CD4-positive, alpha-beta T cell treated with Interleukin-17A for 4 hours (primary cell): Measurements from ENCODE around the gene CHD9.
A peak's percentile ranks its signal among the peaks of the same experiment; 100 is the strongest.
"Not testable (repeated sequence)": the region's sequence is repeated elsewhere in the genome, so short reads cannot be mapped to it uniquely, and the experiment has no call there.

ENCODE experiments used
- DNase-seq: peaks from one replicate; pipeline ENCODE4 v3.0.0-alpha.2; 2020; ENCODE audit warnings: mixed read lengths

The CHD9 gene

GRCh38 chr16:53075461-53075860, 20.7 kb downstream of the CHD9 start:
- not testable (repeated sequence) for DNase-seq

GRCh38 chr16:53078247-53078646, 23.5 kb downstream of the CHD9 start:
- DNase-seq = no peak

- DNase-seq = no peak
Observed at GRCh38 chr16:53078765-53079485, 24.1 kb downstream of the CHD9 start.

- no peak for DNase-seq
Observed at GRCh38 chr16:53080345-53081031, 25.7 kb downstream of the CHD9 start.

DNA sequence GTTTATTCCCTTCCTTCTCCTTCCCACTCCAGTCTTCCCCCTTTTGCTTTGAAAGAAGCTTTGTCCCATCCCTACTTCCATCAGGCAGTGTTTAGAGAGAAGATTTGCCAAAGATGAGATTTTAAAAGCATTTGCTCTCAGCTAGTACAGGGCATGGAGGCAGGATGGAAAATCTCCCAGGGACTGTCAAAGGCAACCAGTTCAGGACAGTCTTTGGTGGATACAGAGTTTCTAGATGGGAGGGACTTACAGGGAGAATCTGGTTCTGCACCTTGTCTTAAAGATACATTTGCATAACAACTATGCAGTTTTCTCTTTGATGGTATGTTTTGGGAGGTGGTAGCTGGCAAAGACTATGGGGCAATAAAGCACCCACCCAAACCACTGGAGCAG, 26.2 kb downstream of the CHD9 start:
- DNase-seq = no peak

DNA sequence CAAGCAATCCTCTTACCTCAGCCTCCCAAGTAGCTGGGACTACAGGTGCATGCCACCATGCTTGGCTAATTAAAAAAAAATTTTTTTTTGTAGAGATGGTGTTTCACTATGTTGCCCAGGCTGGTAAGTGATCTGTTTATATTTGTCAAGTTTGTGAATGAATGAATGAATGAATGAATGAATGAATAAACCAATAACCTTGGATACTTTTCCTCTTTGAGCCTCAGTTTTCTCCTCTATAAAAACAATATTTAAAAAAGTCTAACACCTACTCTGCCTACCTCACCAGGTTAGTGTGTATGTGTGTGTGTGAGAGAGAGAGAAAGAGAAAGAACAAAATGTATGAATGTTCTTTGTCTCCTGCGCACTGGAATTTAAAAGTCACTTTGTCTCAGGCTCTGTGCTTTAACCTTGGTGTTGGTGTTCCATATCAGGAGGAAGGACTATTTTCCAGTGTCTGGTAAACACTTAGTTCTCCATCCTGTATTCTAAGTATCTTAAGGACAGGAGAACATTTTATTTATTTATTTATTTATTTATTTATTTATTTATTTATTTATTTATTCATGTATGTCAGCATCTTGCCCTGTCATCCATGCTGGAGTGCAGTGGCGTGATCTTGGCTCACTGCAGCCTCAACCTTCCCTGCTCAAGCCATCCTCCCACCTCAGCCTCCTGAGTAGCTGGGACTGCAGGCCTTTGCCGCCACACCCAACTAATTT, 27.1 kb downstream of the CHD9 start:
- no peak for DNase-seq

- DNase-seq = no peak
Observed at GRCh38 chr16:53082509-53082908, 27.7 kb downstream of the CHD9 start.

- DNase-seq = no peak
Observed at GRCh38 chr16:53083119-53083518, 28.3 kb downstream of the CHD9 start.

DNA sequence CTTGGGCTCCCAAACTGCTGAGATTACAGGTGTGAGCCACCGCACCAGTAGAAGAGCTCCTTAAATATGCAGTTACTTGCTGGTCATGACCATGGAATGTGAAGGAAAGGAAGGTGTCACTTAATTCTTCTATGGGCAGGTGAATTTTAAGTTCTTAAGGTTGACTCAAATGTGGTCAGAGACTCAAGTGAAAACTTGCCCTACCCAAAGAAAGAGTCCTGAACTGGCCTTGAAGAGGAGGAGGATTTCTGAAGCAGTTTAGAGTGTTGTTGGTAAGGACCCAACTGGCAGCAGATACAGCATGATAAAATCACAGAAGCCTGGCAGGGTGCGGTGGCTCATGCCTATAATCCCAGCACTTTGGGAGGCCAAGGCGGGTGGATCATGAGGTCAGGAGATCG, 29.4 kb downstream of the CHD9 start:
- DNase-seq = no peak

DNA sequence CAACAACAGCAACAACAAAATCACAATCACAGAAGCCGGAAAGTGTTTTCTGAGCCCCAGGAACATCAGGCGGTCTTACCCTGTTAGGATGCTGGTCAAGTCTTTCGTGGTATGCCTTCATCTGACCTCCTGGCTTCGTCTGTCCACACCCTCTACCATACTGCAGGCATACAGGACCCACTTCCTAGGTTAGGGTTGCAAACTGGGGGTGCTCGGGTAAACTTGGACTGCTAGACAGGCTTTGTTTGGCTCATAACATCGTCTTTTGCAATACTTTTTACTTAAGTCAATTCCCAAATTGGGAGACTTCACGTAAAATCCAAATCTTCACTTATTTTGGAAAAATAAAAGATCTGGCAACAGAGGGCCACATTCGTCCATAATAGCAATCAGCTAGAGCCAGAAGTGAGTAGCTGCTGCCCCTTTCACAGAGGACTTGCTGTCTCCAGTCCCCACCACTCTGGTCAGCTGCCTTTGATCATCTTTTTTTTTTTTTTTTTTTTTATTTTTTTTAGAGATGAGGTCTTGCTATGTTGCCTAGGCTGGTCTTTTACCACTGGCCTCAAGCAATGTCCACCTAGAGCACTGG, 30.0 kb downstream of the CHD9 start:
- DNase-seq = no peak

DNA sequence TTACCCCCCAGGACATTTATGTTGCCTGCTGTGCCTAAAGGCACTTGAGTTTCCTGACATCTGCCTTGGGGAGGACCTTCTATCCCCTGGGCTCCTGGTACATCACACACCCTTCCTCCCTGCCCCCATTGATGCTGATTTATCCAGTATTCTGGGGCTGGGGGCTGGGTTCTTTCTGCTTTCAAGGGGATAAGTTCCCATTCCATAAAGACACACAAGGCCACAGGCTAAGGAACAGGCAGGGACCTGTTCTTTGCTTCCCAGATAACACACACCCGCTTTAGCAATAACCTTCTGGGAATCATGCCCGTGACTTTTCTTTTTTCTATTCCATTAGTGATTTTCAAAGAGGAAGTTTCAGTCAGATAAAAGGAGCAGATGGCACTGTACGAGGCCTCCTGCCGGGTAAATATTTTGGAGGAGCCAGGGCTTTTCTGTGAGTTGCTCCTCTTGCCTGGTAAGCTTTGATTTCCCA, 30.6 kb downstream of the CHD9 start:
- no peak for DNase-seq

DNA sequence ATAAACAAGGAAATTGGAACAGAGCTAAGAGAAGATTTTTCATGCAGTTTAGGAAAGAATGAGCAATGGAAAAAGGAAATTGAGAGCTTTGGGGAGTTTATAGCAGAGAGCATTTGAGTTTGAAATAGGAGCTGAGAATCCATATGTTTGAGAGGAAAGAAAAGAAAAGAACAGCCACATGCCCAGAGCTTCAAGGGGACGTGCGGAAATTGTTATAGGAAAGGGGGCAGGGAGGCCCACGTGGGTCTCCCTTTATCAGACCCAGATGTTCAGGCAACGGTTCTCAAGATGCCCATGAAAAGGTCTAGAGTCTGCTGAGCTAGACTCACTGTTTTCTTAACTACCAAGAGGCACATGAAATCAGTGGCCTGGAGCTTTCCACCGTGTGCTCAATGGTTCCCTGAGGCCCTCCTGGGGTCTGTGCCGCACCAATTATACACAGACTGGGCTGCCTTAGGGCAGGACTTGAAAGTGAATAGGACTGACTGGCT, 31.2 kb downstream of the CHD9 start:
- DNase-seq = no peak

DNA sequence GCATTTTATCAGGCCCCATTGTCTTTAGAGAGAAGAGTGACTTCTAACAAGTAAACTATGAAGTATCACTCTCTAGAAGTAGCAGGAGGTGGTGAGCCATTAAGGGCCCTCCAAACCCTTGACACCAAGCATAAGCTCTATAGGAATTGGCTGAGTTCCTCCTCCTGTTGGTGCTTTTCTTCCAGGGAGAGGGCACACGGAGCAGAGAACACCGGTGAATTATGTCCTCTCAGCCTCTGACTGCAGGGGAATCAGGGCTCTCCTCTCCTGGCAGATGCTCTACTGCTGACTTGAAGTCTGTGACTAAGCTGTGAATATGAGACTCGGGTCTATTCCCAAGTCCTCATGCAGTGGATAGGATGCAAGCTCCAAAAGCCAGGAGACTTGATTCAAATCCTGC, 32.3 kb downstream of the CHD9 start:
- no peak for DNase-seq

DNA sequence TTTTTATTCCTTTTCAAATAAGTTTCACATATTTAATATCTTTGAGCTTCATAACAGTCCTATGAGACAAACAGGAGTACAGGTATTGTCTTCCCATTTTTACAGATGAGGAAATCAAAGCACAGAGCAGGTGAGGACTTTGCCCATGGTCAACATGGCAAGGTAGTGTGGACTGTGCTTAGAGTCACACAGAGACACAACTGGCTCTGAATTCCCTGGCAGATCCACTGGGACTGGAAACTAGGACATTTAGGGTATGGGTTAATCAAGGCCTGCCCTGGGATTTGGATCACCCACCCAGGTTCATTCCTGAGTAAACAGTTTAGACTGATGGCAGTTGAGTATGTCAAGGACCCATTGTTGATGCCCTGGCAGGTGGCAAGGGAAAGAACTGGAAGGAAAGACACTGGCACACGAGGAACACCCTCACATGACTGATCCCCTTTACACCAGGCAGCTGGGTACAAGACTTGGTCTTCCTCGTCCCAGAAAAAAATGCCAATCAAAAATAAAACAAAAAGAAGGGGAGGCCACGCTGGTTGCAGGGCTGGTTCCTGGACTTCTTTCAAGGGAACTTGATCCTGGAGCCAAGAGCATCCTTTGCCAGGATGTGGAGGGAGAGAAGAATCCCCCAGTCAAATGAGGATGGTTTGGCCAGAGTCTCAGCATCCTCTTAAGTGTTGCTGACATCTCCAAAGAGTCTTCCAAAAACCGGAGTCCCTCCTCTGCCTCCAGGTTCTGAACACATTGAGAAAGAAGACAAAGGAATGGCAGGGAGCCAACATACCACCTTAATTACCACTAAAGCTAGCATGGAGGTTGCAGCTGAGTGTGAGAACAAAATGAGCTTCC, 34.9 kb downstream of the CHD9 start:
- no peak for DNase-seq

DNA sequence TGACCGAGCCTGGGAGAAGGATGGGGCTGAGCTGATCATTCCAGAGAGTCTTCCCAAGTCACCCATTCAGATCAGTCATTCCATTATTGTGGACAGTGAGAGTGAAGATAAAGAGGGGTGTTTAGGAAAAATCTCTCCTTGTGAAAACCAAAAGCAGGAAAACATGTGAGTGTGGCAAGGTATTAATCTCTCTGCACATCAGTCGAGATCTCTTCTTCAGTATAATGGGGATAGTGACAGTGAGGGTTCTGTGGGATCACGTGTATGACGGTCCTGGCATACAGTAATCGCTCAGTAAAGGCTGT, 35.4 kb downstream of the CHD9 start:
- no peak for DNase-seq

DNA sequence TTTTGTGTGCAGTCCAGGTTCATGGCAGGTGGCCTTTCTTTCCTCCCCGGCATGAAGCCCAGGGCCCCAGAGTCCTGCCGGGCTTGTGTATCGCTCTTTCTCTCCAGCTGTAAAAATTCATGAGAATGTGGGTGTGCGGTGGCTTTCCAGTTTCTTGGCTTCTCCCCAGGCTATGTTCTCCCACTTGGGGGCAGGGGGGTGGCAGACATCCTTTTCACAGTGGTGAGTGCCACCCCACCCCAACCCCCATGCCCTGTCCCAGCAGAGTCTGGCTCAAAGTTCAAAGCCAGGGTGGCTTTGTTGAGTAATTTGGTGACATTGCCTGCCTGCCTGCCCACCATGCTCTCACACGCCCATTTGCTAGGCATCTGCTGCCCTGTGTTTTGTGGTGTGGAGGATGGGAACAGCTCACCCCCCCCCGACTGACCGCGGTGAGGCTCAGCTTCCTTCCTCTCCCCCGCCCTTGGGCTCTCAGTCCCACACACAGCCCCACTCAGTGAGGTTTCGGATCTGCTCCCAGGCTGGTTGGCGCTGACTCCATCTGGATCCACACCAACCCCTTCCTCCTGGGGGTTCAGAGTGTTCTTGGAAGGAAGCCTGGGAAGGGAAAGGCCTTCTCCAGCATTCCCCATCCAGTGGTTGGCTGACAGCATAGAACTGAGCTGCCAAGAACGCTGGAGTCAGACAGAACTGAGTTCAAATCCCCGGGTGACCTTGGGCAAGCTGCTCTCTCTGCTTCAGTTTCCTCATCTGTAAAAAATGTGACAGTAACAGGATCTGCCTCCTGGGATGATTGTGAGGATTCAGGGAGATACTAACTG, 36.0 kb downstream of the CHD9 start:
- no peak for DNase-seq

DNA sequence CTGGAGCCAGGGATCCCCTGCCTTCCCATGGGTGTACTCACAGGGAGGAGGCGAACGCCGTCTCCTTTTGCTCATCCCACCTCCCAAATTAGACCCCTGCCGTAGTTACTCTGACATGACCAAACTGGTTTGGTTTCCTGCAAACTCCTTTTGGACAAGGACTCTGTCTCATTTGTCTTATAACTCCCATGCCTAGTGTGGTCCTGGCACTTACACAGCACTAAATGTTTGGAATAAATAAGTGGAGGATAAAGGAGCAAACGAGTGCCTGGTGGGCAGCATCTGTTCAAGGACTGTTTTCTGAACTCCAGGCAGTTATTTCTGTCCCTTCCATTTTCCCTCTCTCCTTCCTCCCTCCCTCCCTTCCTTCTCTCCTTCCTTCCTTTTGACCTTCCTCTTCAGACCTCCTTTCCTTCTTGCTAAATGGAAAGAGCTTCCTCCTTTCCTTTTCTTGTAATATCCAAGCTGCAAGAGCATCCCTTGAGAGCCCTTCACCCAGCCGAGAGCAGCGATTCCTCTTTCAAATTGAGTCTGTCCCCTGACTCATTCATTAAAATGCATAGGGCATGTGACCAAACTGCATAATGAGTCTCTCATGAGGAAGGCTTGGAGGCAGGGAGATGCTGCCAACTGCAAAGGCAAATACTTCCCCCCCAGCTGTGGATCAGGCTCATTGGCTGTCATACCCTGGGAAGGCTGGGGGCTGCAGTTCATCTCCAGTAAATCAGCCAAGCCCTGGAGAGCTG, 36.8 kb downstream of the CHD9 start:
- DNase-seq = no peak

DNA sequence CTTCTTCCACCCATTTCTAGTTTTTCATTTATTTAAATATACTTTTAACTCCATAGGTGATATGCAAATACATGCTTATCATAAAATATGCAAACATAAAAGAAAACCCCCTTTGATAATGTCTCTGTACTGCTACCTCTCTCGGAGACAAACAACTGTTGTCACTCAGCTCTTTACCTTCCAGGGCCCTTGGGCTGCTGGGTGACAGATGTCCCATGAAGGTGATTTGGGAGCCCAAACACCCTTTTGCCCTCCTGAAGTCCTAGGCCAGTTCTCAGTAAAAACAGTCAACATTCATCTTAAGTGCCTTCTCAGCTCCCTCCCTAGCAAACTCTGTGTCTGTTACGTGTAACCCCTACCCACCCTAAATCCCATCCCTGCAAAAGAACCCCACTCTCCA, 37.5 kb downstream of the CHD9 start:
- no peak for DNase-seq

- no peak for DNase-seq
Observed at GRCh38 chr16:53093162-53093744, 38.5 kb downstream of the CHD9 start.

DNA sequence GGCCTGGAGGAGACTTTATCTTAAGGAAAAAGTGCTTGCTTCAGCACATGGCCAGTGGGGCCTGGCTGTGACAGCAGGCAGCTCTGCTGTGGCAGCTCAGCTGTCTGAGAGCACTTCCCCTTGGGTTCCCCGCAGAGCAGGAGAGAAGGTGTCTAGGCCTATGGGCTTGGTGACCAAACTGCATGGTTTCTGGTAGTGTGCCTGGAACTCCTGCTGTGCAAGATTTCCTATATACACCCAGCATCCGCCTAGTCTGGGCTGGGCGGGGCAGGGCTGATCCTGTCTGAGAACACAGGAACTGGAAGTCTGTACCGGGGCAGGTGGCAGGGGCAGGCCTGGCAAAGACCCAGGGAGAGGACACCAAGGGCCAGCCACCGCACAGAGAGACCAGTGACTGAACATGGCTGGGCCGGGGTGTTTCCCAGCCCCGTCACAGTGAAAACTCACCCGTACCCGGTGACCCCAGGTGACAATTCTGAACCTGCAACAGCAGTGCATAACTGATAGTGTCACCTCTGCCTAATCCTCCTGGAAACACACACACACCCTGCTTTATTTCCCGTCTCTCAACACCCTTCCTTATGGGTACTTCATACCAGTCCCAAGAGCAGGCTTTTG, 39.3 kb downstream of the CHD9 start:
- peak; percentile 47 for DNase-seq
